ENCODE measurements around the gene KCNMB3.

DNA sequence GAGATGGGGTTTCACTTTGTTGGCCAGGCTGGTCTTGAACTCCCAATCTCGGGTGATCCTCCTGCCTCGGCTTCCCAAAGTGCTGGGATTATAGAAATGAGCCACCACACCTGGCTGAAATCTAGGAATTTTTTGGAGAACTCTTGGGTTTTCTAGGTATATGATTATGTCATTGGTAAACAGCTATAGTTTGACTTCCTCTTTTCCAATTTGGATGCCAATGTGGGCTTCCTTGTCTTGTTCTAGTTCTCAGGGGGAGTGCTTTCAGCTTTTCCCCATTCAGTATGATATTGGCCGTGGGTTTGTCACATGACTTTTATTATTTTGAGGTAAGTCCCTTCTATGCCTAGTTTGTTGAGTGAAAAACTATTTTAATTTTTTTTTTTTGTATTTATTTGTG, 17.9 kb downstream of the KCNMB3 start:
- TF ChIP-seq HIVEP1 (CRISPR knock-in tag; IDR thresholded peaks at IDR 0.05) (no peak), MTA1 (CRISPR knock-in tag; IDR thresholded peaks at IDR 0.05; ENCODE audit: borderline replicate concordance) (no peak), CTCF (CRISPR knock-in tag; IDR thresholded peaks at IDR 0.05) (no peak), ZBTB42 (CRISPR knock-in tag; IDR thresholded peaks at IDR 0.05) (no peak), SETDB1 (CRISPR knock-in tag; IDR thresholded peaks at IDR 0.05; ENCODE audit: borderline replicate concordance) (no peak), MAFK (conservative IDR thresholded peaks at IDR 0.05 in 1 of 2, IDR thresholded peaks at IDR 0.05 in 1 of 2; ENCODE audit: low read length in 2 of 2) (no peak)

Measured in HepG2 (cell line).